ENCODE measurements around the gene PSEN2.

DNA sequence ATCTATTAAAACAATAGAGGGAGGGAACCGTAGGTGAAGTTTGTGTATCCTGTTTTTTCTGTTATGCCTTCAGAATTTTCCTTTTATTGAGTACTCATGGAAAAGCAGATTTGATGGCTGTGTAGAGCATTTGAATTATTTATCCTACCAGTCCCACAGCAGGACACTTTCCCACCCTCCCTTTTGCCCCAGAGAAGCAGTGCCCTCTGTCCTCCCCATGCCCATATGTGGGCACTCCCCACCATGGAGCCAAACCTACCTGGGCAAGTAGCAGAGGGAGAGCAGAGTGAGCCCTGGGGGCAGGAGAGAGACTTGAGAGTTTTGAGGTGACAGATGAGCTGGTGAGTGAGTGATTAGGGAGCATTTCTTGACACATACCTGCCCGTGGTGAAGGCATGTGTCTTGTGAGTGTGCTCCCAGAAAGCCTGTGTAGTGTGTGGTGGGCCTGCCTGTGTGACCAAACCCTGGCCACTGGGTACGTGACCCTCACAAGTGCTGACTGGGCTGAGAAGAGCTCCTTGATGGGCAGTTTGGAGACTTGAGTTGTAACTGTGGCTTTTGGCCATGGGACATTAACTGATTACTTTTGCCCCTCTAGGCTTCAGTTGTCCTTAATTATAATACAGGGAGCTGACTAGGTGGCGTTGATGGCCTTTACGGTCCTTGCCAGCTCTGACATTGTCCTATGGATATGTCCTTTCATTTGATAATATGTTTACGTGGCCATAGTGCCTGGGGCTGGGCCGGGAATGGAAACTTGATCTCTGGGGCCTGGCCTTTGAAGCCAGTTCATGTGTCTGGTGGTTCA lies 3.6 kb downstream of the PSEN2 start:
- TF ChIP-seq, protein P1, sequence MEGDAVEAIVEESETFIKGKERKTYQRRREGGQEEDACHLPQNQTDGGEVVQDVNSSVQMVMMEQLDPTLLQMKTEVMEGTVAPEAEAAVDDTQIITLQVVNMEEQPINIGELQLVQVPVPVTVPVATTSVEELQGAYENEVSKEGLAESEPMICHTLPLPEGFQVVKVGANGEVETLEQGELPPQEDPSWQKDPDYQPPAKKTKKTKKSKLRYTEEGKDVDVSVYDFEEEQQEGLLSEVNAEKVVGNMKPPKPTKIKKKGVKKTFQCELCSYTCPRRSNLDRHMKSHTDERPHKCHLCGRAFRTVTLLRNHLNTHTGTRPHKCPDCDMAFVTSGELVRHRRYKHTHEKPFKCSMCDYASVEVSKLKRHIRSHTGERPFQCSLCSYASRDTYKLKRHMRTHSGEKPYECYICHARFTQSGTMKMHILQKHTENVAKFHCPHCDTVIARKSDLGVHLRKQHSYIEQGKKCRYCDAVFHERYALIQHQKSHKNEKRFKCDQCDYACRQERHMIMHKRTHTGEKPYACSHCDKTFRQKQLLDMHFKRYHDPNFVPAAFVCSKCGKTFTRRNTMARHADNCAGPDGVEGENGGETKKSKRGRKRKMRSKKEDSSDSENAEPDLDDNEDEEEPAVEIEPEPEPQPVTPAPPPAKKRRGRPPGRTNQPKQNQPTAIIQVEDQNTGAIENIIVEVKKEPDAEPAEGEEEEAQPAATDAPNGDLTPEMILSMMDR (IDR thresholded peaks at IDR 0.05; ENCODE audit: poor library complexity), result no peak
- TF ChIP-seq EZH2 (IDR thresholded peaks at IDR 0.05; ENCODE audit: borderline replicate concordance) (no peak), EZH2phosphoT487 (IDR thresholded peaks at IDR 0.05; ENCODE audit: low read depth, severe bottlenecking, unreplicated experiment) (no peak)

Measured in hepatocyte (in vitro differentiated cells).